Ectodermal cell (in vitro differentiated cells): ENCODE measurements around the gene SLC22A3.
"Not testable (repeated sequence)": the region's sequence is repeated elsewhere in the genome, so short reads cannot be mapped to it uniquely, and the experiment has no call there.

ENCODE experiments used
- H3K27ac ChIP-seq: 2 replicates; pipeline ENCODE4 v1.7.0; 2013; ENCODE audit warnings: mild to moderate bottlenecking, low read depth, low read length; ENCODE audit not compliant: insufficient read depth, poor library complexity, severe bottlenecking
- H3K27me3 ChIP-seq: 2 replicates; pipeline ENCODE4 v1.7.0; 2013; ENCODE audit warnings: mild to moderate bottlenecking, low read length; ENCODE audit not compliant: insufficient read depth, control insufficient read depth, poor library complexity, severe bottlenecking
- H3K36me3 ChIP-seq: one replicate; pipeline ENCODE4 v1.7.0; 2013; ENCODE audit warnings: low read length; ENCODE audit not compliant: control insufficient read depth, insufficient read depth
- H3K4me1 ChIP-seq: one replicate; pipeline ENCODE4 v1.7.0; 2013; ENCODE audit warnings: low read length; ENCODE audit not compliant: control insufficient read depth, insufficient read depth
- H3K4me3 ChIP-seq: 2 replicates; pipeline ENCODE4 v1.7.0; 2013; ENCODE audit warnings: low read depth, low read length, control low read depth; ENCODE audit not compliant: insufficient read depth
- H3K9me3 ChIP-seq: 2 replicates; pipeline ENCODE4 v1.7.0; 2013; ENCODE audit warnings: mild to moderate bottlenecking, low read length, moderate library complexity; ENCODE audit not compliant: control insufficient read depth
- WGBS, 2 experiments: methylation state at CpG; one replicate each; pipeline ENCODE4 v1.1.7; 2013; ENCODE audit warnings: missing lambda C conversion rate in 2 of 2; 5-methylcytosine and 5-hydroxymethylcytosine counted together

SLC22A3 gene

GRCh38 chr6:160455541-160456213 is 107.5 kb downstream of the SLC22A3 start:
- 43% methylated on average over 11 of the region's 11 CpGs for WGBS, 2 experiments
- no peaks in the 10 kb centered on the region for H3K9me3 ChIP-seq
- no peaks in the 10 kb centered on the region for H3K4me1 ChIP-seq
- no peaks in the 10 kb centered on the region for H3K27me3 ChIP-seq
- H3K27ac ChIP-seq: no peak overlapping the region
- H3K36me3 ChIP-seq: no peaks in the 10 kb centered on the region
- no peak overlapping the region for H3K4me3 ChIP-seq

GRCh38 chr6:160456214-160456546 is 108.0 kb downstream of the SLC22A3 start:
- H3K27me3 ChIP-seq: no peaks in the 10 kb centered on the region
- no peaks in the 10 kb centered on the region for H3K9me3 ChIP-seq
- WGBS, 2 experiments: 64 to 65% methylated on average over 3 of the region's 3 CpGs
- no peaks in the 10 kb centered on the region for H3K36me3 ChIP-seq
- no peak overlapping the region for H3K4me3 ChIP-seq
- H3K27ac ChIP-seq: no peak overlapping the region
- H3K4me1 ChIP-seq: no peaks in the 10 kb centered on the region

GRCh38 chr6:160457823-160458222 is 109.6 kb downstream of the SLC22A3 start:
- no peak overlapping the region for H3K27ac ChIP-seq
- H3K4me3 ChIP-seq: no peak overlapping the region
- H3K36me3 ChIP-seq: no peaks in the 10 kb centered on the region
- WGBS, 2 experiments: 89 to 98% methylated on average over 4 of the region's 4 CpGs
- no peaks in the 10 kb centered on the region for H3K27me3 ChIP-seq
- H3K9me3 ChIP-seq: no peaks in the 10 kb centered on the region
- no peaks in the 10 kb centered on the region for H3K4me1 ChIP-seq

GRCh38 chr6:160461641-160462040 is 113.5 kb downstream of the SLC22A3 start:
- no peak overlapping the region for H3K27ac ChIP-seq
- H3K27me3 ChIP-seq: no peaks in the 10 kb centered on the region
- no peak overlapping the region for H3K4me3 ChIP-seq
- WGBS, 2 experiments: 90 to 100% methylated on average over 1 to 3 of the region's 3 CpGs
- H3K9me3 ChIP-seq: no peaks in the 10 kb centered on the region
- H3K36me3 ChIP-seq: no peaks in the 10 kb centered on the region
- H3K4me1 ChIP-seq: no peaks in the 10 kb centered on the region

GRCh38 chr6:160462116-160462515 is 113.9 kb downstream of the SLC22A3 start:
- Histone ChIP-seq H3K27me3 (no peaks in the 10 kb centered on the region), H3K4me1 (no peaks in the 10 kb centered on the region), H3K36me3 (no peaks in the 10 kb centered on the region), H3K4me3 (no peak overlapping the region), H3K27ac (no peak overlapping the region), H3K9me3 (no peaks in the 10 kb centered on the region)

- 78 to 84% methylated on average over 3 of the region's 3 CpGs for WGBS, 2 experiments
- no peaks in the 10 kb centered on the region for H3K4me1 ChIP-seq
- H3K36me3 ChIP-seq: no peaks in the 10 kb centered on the region
- no peaks in the 10 kb centered on the region for H3K27me3 ChIP-seq
- no peak overlapping the region for H3K4me3 ChIP-seq
- no peaks in the 10 kb centered on the region for H3K9me3 ChIP-seq
- H3K27ac ChIP-seq: no peak overlapping the region
Measured at GRCh38 chr6:160462551-160463109, 114.5 kb downstream of the SLC22A3 start.

GRCh38 chr6:160464744-160465143 is 116.6 kb downstream of the SLC22A3 start:
- WGBS, 2 experiments: 87 to 92% methylated on average over 3 of the region's 3 CpGs
- H3K36me3 ChIP-seq: no peaks in the 10 kb centered on the region
- no peaks in the 10 kb centered on the region for H3K9me3 ChIP-seq

GRCh38 chr6:160467261-160467871 is 119.2 kb downstream of the SLC22A3 start:
- not testable (repeated sequence) for H3K36me3 ChIP-seq, H3K27ac ChIP-seq, H3K4me1 ChIP-seq, H3K27me3 ChIP-seq, H3K9me3 ChIP-seq, H3K4me3 ChIP-seq
- WGBS, 2 experiments: 85 to 86% methylated on average over 14 of the region's 14 CpGs

More at GRCh38 chr6:160464744-160465143, 116.6 kb downstream of the SLC22A3 start:
- H3K4me3 ChIP-seq: no peak overlapping the region
- no peaks in the 10 kb centered on the region for H3K27me3 ChIP-seq
- no peak overlapping the region for H3K27ac ChIP-seq
- no peaks in the 10 kb centered on the region for H3K4me1 ChIP-seq

GRCh38 chr6:160469153-160469552 is 121.0 kb downstream of the SLC22A3 start:
- no peaks in the 10 kb centered on the region for H3K27me3 ChIP-seq
- H3K9me3 ChIP-seq: no peaks in the 10 kb centered on the region
- no peaks in the 10 kb centered on the region for H3K36me3 ChIP-seq
- no peak overlapping the region for H3K27ac ChIP-seq
- 60 to 74% methylated on average over 2 of the region's 2 CpGs for WGBS, 2 experiments
- H3K4me1 ChIP-seq: no peaks in the 10 kb centered on the region
- no peak overlapping the region for H3K4me3 ChIP-seq

GRCh38 chr6:160476056-160476455 is 127.9 kb downstream of the SLC22A3 start:
- not testable (repeated sequence) for H3K4me3 ChIP-seq, H3K27ac ChIP-seq, H3K36me3 ChIP-seq, H3K9me3 ChIP-seq, H3K27me3 ChIP-seq, H3K4me1 ChIP-seq
- 94 to 100% methylated on average over 3 to 4 of the region's 4 CpGs for WGBS, 2 experiments
